RWPE1 (cell line): ENCODE results near the gene SNX30.

Source experiments
- CTCF ChIA-PET: fragments of 350-600 bp; sonication (Branson Sonifier 250); formaldehyde crosslinking; extraction: SDS; loops from one replicate; lab custom pipeline; 2021; lab: Yijun Ruan, JAX
- POLR2A ChIA-PET: fragments of 400-600 bp; formaldehyde crosslinking; extraction: SDS; loops from one replicate; lab custom pipeline; 2020; ENCODE audit warnings: antibody characterized with exemption; ENCODE audit not compliant: low non-redundant PET; lab: Yijun Ruan, JAX
- DNase-seq: peaks from one replicate; pipeline ENCODE4 v3.0.0; 2012; ENCODE audit warnings: low spot score
- H3K27ac ChIP-seq: fragments of 450-650 bp; 2 replicates; pipeline ENCODE4 v1.5.1; 2017
- CTCF ChIP-seq: fragments of 450-650 bp; conservative IDR thresholded peaks from 2 replicates; pipeline ENCODE4 v1.5.1; 2017; ENCODE audit warnings: low read depth, mild to moderate bottlenecking

SNX30 gene

GRCh38 chr9:112870556-112870955 lies 120.0 kb downstream of the SNX30 start:
- no peak for DNase-seq
- ChIA-PET CTCF (interaction anchor here (0.7 kb wide), 2 partner anchors 47 to 369 kb away, joined by 3 to 5 read pairs; no protein-coding TSS in a partner anchor), POLR2A (no interaction called here)
- H3K27ac ChIP-seq = no peak overlapping the region
- no peak for TF ChIP-seq CTCF

DNA sequence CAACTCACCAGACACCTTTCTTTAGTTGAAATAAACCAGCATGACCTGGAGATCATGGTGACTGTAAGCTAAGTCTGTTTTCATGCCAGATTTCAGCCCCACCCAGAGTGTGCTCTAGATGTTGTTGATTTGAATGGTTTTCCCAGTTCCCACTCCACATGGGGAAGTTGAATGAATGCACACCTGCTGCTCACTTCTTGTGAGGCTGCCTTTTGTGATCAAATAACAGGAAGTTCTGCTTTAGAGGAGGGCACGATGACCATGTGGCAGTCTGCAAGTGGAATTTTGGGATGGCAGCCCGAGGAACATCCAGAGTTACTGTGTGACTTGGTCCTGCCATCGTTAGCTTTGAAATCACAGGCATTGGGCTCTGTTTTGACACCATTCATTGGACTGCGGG lies 121.5 kb downstream of the SNX30 start:
- CTCF ChIA-PET = no interaction called here

DNA sequence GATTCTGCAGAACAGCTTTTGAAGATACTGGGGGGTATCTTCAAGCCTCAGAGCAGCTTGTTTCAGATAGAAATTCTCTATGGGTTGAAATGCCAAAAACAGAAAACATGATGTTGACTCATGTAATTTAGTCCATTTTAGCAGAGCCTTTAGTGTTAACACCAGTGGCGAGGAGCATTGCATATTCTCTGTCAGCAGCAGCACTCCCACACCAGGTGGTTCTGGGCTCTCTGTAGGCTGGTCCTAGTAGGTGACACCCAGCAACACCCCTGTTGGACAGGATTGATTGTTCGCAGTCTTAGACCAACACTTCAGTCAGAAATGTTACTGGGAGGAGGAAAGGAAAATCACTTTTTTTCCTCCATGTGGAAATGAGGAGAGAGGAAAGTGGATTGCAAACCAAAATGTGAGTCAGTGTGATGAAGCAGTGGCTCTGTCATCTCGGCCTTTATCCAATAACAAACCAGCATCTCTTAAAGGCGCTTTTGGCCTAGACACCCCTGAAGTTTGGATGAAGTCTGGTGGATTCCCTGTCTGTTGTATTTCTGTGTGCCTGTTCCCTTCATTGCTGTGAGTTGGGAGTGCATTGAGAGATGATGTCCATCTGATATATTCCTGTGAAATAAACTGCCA lies 123.3 kb downstream of the SNX30 start:
- CTCF ChIA-PET = no interaction called here
- no peak for TF ChIP-seq CTCF
- H3K27ac ChIP-seq = no peak overlapping the region
- no peak for DNase-seq
- POLR2A ChIA-PET = no interaction called here

More for the DNA sequence above, 121.5 kb downstream of the SNX30 start:
- POLR2A ChIA-PET = no interaction called here
- no peak for DNase-seq
- no peak for TF ChIP-seq CTCF
- no peak overlapping the region for H3K27ac ChIP-seq

GRCh38 chr9:112878752-112879151 lies 128.2 kb downstream of the SNX30 start:
- H3K27ac ChIP-seq = no peak overlapping the region
- CTCF ChIA-PET = interaction anchor here (0.7 kb wide), 1 partner anchor 24 kb away, joined by 3 read pairs; no protein-coding TSS in a partner anchor
- DNase-seq = no peak
- TF ChIP-seq CTCF = no peak
- POLR2A ChIA-PET = no interaction called here

- ChIA-PET CTCF (interaction anchor here (2.2 kb wide), 1 partner anchor 22 kb away, joined by 10 read pairs; no protein-coding TSS in a partner anchor), POLR2A (no interaction called here)
- no peak for TF ChIP-seq CTCF
- DNase-seq = no peak
- H3K27ac ChIP-seq = no peak overlapping the region
These were observed 130.1 kb downstream of the SNX30 start for GRCh38 chr9:112880650-112881049.

DNA sequence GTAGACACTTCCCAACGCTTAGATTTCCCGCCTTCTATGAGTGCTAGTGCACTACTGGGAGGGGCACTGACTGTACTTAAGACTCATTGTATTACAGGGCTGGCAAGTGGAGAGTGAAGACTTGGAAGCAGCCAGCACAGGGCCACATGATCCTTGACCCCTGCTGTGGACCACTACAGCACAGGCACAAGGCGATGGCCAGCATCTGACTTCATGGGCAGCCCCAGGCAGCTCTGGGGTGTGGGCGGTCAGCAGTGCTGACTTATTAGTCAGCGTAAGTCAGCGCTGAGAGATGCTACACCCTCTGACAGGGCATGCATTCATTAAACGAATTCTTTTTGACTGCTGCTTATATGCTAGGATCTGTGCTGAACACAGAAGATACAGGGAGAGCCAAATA lies 130.8 kb downstream of the SNX30 start:
- ChIA-PET POLR2A (no interaction called here), CTCF (interaction anchor here (2.2 kb wide), 1 partner anchor 21 kb away, joined by 10 read pairs; no protein-coding TSS in a partner anchor)
- DNase-seq = peak; percentile 83

More for the DNA sequence above, 130.8 kb downstream of the SNX30 start:
- TF ChIP-seq CTCF = no peak
- no peak overlapping the region for H3K27ac ChIP-seq
